ENCODE results near the gene FBXW7. TPM values are rescaled to one million over a fixed set of nuclear protein-coding genes. Genes with fewer than 3 reads are reported as not detected.
A peak's percentile ranks its signal among the peaks of the same experiment; 100 is the strongest.

FBXW7 gene
- total and polyA plus RNA-seq, 2 experiments from 2014 or later: 19.7 to 67.7 TPM

DNA sequence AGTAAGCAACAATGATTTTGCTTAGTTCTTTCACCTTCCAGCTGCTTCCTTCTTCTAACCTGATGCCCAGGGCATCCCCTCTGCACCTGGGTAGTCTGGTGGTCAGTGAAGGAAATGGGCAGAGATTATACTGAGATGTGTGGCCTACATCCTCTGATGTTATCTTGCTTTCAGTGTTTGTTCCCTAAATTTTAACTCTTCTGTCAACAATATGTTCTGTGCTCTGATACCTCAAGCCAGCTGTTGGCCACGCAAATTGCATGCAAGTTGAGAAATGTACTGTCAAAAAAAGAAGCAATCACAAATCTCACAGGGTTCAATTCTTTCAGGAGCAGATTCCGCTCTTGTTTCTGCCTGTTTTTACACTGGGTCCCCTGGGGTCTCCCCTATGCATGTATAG is 73.8 kb downstream of the FBXW7 start:
- Histone ChIP-seq H3K27ac (peak overlapping the region; percentile 19), H3K27me3 (no peaks in the 10 kb centered on the region), H3K36me3 (no peaks in the 10 kb centered on the region), H3K9me3 (ENCODE audit: low read depth) (no peaks in the 10 kb centered on the region), H3K4me3 (no peak overlapping the region), H3K4me1 (ENCODE audit: low read depth) (peaks cover 4% of the 10 kb centered on the region)
- TF ChIP-seq, protein P1, sequence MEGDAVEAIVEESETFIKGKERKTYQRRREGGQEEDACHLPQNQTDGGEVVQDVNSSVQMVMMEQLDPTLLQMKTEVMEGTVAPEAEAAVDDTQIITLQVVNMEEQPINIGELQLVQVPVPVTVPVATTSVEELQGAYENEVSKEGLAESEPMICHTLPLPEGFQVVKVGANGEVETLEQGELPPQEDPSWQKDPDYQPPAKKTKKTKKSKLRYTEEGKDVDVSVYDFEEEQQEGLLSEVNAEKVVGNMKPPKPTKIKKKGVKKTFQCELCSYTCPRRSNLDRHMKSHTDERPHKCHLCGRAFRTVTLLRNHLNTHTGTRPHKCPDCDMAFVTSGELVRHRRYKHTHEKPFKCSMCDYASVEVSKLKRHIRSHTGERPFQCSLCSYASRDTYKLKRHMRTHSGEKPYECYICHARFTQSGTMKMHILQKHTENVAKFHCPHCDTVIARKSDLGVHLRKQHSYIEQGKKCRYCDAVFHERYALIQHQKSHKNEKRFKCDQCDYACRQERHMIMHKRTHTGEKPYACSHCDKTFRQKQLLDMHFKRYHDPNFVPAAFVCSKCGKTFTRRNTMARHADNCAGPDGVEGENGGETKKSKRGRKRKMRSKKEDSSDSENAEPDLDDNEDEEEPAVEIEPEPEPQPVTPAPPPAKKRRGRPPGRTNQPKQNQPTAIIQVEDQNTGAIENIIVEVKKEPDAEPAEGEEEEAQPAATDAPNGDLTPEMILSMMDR (IDR thresholded peaks at IDR 0.05; ENCODE audit: low read depth, low read length): no peak
- peak in 1 of 2 donors; percentile 15 for DNase-seq (ENCODE audit: low read depth in 1 of 2, low spot score in 1 of 2)

DNA sequence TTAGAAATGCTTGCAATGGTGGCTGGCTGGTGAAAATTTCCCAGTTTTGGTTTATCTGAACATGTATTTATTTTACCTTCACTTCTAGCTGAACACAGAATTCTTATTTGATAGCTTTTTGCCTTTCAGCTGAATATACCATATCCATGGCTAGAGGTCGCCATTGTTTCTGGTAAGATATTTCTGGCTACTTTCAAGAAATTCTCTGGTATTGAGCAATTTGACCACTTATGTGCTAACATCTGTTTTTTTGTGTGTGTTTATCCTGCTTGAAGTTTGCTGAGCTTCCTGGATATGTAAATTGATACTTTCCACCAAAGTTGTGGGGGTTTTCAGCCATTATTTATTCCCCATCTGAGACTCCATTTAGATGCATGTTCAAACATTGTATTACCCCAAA is 75.4 kb downstream of the FBXW7 start:
- H3K27ac ChIP-seq: no peak overlapping the region
- TF ChIP-seq, protein P1 (IDR thresholded peaks at IDR 0.05; ENCODE audit: low read depth, low read length): peak; percentile 54
- H3K9me3 ChIP-seq (ENCODE audit: low read depth): no peaks in the 10 kb centered on the region
- H3K36me3 ChIP-seq: no peaks in the 10 kb centered on the region
- peak in 1 of 2 donors; percentile 92 for DNase-seq (ENCODE audit: low read depth in 1 of 2, low spot score in 1 of 2)
- peaks cover 4% of the 10 kb centered on the region for H3K4me1 ChIP-seq (ENCODE audit: low read depth)
- no peak overlapping the region for H3K4me3 ChIP-seq
- no peaks in the 10 kb centered on the region for H3K27me3 ChIP-seq

DNA sequence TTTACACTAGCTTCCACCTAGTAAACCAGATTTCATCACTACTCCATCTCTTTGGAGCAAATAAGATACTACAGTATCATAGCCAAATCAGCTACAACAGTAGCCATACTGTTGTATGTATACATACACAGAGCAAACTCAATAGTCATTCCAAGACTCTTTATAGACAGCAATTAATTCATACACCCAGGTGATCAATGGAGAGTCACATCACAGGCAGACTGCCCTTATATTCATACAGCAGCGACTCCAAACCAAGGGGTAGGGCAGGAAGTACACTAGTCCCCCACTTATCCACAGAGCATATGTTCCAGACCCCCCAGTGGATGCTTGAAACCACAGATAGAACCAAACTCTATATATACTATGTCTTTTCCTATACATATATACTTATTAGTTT is 76.6 kb downstream of the FBXW7 start:
- TF ChIP-seq, protein P1 (IDR thresholded peaks at IDR 0.05; ENCODE audit: low read depth, low read length): no peak
- DNase-seq (ENCODE audit: low read depth in 1 of 2, low spot score in 1 of 2): no peak
- Histone ChIP-seq H3K9me3 (ENCODE audit: low read depth) (no peaks in the 10 kb centered on the region), H3K27me3 (no peaks in the 10 kb centered on the region), H3K36me3 (no peaks in the 10 kb centered on the region), H3K4me1 (ENCODE audit: low read depth) (peaks cover 3% of the 10 kb centered on the region), H3K4me3 (no peak overlapping the region), H3K27ac (no peak overlapping the region)

DNA sequence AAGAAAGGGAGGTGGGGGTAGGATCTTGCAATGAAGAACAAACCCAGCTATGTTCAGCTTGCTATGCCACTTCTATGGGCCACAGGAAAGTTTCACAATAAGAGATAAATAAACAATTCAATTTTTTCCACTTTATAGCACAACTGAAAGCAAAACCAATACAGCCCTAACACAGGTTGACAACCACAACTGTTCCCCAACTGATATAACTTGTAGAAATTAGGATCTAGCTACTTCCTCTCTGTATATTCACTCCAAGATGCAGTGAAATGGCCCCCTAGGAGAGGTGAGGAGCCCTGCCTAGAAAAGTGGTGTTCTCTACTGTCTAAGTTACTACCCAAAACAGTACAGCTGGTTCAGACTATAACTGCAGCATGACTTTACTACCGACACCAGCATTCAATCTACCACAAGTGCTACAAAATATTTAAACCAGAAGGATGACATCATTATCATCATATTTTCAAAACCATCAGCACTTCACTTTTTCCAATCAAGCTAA is 77.0 kb downstream of the FBXW7 start:
- no peaks in the 10 kb centered on the region for H3K27me3 ChIP-seq
- H3K9me3 ChIP-seq (ENCODE audit: low read depth): no peaks in the 10 kb centered on the region
- H3K4me1 ChIP-seq (ENCODE audit: low read depth): no peaks in the 10 kb centered on the region
- peak in 1 of 2 donors; percentile 40 for DNase-seq (ENCODE audit: low read depth in 1 of 2, low spot score in 1 of 2)
- H3K4me3 ChIP-seq: no peak overlapping the region
- no peaks in the 10 kb centered on the region for H3K36me3 ChIP-seq
- TF ChIP-seq, protein P1 (IDR thresholded peaks at IDR 0.05; ENCODE audit: low read depth, low read length): no peak
- H3K27ac ChIP-seq: peak overlapping the region; percentile 20

DNA sequence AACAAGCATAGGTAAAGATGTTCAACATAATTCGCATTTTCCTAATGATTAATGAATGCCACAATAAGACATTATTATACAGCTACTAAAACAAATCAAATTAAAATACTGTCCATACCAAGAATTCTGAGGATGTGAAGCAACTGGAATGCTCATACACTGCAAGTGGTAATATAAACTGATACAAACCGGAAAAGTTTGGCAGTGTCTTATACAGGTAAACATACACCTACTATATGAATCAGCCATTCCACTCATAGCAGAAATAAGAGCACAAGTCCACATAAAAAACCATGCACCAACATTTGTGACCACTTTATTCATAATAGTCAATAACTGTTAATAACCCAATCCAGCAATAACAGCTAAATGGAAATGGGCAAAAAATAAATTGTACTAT is 79.3 kb downstream of the FBXW7 start:
- no peak overlapping the region for H3K27ac ChIP-seq
- no peaks in the 10 kb centered on the region for H3K36me3 ChIP-seq

More for the DNA sequence above, 79.3 kb downstream of the FBXW7 start:
- DNase-seq (ENCODE audit: low read depth in 1 of 2, low spot score in 1 of 2): no peak
- no peaks in the 10 kb centered on the region for H3K4me1 ChIP-seq (ENCODE audit: low read depth)
- H3K9me3 ChIP-seq (ENCODE audit: low read depth): no peaks in the 10 kb centered on the region
- no peaks in the 10 kb centered on the region for H3K27me3 ChIP-seq
- TF ChIP-seq, protein P1 (IDR thresholded peaks at IDR 0.05; ENCODE audit: low read depth, low read length): no peak
- no peak overlapping the region for H3K4me3 ChIP-seq
